HG02973 (cell line): ENCODE results near the gene AFAP1.

Experiments
- ATAC-seq: cut with Tn5 transposase; IDR thresholded peaks from one replicate; pipeline ENCODE4 v1.9.1; 2021; ENCODE audit warnings: moderate library complexity; ENCODE audit not compliant: unreplicated experiment

AFAP1 gene

DNA sequence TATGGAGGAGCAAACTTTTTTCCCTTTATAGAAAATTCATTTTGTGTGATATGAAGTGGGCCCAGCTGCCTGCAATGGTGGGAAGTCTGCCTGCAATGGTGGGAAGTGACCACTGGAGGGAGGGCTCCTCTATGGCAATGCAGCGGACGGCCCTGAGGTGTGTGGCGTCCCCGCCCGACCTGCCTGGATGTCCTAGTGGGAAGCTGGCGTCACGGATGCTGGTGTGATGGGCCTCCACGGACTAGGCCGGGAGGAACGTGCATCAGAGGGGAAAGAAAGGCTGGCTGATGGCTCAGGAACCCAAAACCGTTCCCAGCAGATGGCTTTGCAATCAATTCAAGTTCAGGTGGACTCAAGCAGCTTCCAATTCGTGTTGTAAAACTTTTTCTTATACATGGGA lies 177.9 kb downstream of the AFAP1 start:
- no peak for ATAC-seq

GRCh38 chr4:7761312-7761711 lies 178.3 kb downstream of the AFAP1 start:
- ATAC-seq = no peak

DNA sequence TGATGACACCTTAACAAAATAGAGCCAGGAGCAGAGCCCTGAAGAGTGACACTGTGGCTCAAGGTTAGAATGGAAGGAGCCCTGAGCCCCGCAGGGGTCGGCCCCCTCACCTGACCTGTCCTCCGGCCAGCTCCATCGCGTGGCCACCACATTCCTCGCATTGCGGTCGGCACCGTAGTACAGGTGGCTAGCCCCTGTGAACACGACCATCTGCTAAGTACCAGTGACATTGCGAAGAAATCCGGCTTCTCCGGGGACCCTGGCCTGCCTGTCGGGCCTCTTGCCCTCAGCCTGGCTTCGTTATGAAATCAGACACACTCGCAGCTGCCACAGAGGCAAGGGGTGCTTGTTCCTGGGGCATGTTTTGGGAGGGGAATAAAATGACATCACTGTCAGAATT lies 179.0 kb downstream of the AFAP1 start:
- no peak for ATAC-seq

DNA sequence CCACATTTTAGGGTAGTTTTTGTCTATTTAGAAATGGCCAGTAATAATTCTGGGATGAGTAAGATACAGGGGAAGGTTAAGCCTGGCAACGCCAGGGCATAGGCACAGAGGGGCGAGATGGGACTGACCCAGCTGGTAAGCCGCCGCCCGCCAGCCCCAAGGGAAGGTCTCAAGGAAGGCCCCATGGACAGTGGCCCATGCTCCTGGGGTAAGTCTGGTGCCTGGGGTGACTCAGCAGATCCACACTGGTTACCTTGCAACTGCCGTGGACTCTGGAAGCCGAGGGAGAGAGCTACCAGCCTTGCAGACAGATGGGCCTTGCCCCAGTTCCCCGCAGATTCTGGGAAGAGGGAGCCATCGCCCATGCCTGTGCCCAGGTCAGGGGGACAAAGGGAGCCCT lies 179.4 kb downstream of the AFAP1 start:
- no peak for ATAC-seq

- no peak for ATAC-seq
Observed at GRCh38 chr4:7759635-7760034, 180.0 kb downstream of the AFAP1 start.

GRCh38 chr4:7759216-7759615 lies 180.4 kb downstream of the AFAP1 start:
- ATAC-seq = no peak

DNA sequence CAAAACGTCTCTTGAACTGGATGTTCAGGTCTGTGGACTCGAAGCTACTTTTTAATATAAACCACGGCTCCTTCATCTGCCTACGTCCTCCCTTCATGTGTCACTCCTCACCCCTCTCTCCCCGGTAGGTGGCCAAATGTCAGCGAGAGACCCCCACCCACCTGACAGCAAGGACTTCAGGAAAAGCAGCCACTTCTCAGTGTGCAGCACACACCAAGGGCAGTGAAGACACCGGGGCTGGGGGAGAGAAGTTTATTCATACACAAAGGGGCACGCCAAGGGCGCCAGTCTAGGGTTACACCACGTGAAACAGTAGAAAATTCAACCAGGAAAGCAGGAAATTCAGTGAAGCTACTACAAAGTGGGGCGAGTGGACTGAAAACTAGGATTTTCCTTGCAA lies 181.2 kb downstream of the AFAP1 start:
- ATAC-seq = no peak

DNA sequence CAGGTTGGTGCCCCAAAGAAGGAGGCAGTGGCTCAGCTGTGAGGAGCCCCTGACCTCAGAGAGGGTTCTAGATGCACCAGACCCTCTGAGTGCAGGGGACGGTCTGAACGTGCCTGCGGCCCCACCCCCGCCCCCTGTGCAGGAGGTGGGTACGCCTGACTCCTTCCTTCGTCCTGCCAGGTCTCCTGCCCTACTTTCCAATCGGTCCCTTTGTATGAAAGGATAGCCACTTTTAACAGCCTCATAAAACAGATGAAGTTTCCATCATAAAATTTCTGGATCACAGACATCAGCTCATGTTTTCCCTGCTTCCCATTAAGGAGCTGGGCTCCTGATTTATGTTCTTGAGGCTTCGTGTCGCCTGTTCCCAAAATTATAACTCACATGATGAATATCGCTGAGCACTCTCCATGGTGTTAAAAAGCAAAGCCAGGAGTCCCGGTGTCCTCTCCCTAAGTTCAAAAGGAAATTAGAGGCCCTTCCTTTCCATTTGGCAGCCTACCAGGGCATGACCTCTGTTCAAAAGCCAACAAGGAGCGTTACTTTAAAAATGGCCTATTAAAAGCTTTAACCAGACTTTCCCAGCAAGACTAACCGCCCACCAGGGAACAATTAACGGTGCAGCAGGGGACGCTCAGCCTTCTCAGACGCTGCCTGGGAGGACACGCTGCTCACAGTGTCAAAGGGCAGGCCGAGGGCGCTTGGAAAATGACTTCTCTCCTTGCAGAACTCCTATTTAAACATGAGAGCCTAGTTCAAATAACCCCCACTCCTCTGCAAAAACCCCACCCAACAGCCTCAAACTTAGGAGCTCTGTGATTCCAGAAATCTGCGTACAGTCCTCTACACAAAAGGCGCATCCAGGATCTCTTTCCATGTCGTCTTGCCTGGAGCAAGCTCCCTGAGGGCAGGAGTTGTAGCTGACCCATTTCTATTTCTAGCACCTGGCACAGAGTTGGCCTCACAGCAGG lies 181.9 kb downstream of the AFAP1 start:
- no peak for ATAC-seq

GRCh38 chr4:7756561-7757355 lies 182.9 kb downstream of the AFAP1 start:
- ATAC-seq = no peak

DNA sequence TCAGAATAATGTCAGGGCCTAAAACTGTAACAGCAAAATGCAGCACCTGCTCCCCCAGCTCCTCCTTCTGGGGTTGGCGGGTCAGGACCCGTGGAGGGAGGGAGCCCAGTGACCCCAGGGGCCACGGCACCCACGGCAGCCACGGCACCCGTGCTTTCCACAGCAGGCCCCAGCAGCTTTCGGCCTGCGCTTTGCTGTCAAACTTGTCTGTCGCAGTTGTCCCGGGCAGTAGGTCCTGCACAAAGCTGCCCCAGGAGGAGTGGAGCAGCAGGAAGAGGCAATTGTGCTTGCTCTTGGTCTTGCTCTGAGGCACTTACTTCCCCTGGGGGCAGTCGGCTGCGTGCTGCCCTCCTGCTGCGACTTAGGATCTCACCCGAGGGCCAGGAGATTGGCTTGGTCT lies 183.6 kb downstream of the AFAP1 start:
- no peak for ATAC-seq

DNA sequence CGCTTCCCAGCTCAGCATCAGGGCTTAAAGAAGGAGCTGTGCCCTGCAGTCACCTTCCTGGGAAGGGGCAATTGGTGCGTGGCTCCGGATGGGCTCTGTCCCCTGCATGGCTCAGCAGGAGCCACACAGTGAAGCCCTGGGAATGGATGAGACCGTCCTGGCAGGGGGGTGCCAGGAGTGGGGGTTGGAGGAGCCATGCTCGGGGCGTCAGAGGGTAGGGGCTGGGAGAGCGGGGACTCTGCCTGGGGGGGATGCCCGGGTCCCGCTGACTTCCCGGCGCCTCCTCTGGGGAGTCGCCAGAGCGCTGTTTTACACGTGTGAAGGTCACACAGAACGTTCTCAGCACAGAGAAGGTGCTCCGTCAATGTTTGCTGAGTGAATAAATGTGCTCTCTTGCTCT lies 184.1 kb downstream of the AFAP1 start:
- ATAC-seq = no peak

- ATAC-seq = no peak
Observed at GRCh38 chr4:7754565-7755262, 184.9 kb downstream of the AFAP1 start.

- no peak for ATAC-seq
Observed at GRCh38 chr4:7753931-7754465, 185.7 kb downstream of the AFAP1 start.

- no peak for ATAC-seq
Observed at GRCh38 chr4:7753271-7753670, 186.4 kb downstream of the AFAP1 start.

DNA sequence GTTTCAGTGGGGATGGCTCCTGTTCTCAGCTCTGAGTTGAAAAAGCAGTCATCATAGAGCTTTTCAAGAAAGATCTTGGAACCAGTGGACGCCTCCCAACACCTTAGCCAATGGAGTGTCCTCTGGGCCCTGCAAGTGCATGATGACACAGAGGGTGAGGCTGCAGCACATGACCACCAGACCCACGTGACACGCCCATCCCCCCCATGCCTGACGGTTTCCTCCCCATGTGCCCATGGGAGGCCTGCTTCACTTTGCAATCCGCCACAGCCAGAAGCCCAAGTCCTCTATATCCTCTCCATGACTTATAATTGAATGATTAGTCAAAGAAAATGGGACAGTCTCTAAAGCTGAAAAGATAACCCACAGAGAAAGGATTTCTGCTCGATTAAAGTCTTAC lies 187.0 kb downstream of the AFAP1 start:
- no peak for ATAC-seq

DNA sequence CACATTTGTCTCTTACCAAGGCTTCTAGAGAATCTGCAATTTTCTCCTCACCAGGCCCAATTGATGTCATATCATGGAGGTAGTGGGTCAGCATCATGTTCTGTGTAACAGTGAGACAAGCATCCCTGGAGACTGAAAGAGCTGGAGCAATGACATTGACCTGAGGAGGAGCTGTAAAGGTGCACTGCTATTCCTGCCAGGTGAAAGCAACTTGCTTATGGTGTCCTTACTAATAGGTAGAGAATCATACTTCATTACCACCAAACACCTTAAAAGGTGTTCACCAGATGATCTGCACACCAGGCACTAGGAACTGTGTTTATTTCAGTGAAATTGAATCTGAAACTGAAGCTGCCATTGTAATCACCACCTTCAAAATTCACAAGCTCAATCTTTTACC lies 188.7 kb downstream of the AFAP1 start:
- no peak for ATAC-seq

DNA sequence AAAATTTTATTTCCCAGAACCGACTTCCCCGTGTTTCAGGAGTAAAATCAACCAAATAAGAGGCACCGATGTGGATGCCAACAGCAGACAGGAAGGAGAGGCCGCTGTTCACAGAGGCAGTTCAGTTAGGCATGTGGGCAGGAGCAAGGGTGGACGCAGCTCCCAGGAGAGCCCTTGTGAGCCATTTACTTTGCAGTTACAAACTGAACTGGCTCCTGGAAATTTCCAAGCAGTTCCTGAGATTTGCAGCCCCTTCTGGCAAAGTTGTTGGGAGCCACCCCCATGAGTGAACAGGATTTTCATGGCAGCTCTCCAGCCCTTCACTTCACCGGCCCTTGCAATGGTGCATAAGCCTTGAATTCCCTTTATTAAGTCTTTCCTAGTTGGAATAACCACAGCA lies 189.1 kb downstream of the AFAP1 start:
- no peak for ATAC-seq

DNA sequence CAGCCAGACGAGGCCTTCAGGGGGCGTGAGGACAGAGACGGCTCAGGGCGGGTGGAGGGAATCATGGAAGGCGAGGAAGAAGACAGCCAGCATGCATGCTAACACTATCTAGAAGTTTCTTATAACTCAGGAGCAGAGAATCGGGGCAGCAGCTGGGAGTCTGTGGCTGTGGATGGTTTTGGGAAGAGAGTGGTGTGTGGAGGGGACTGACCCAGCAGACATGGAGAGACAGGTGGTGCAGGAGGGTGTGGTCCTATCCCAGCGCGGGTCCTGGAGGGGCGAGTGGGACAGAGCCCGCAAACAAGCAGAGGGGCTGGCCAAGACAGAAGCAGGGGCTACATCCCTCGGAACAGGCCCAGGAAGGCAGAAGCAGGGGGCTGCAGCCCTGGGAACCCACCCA lies 192.1 kb downstream of the AFAP1 start:
- ATAC-seq = no peak

GRCh38 chr4:7747062-7747385 lies 192.6 kb downstream of the AFAP1 start:
- no peak for ATAC-seq

GRCh38 chr4:7746351-7747061 lies 193.2 kb downstream of the AFAP1 start:
- ATAC-seq = no peak
